ENCODE measurements around the gene ALDH16A1.

- no peak for TF ChIP-seq POLR2A (IDR thresholded peaks at IDR 0.05)
- TF ChIP-seq POLR2AphosphoS5 (IDR thresholded peaks at IDR 0.05) = no peak
These were observed 18.0 kb upstream of the ALDH16A1 start for GRCh38 chr19:49434907-49435583.
